ENCODE data around the gene DAAM1. TPM values are rescaled to one million over a fixed set of nuclear protein-coding genes. Genes with fewer than 3 reads are reported as not detected.

DAAM1 gene
- total RNA-seq, 1 experiment from 2014 or later: 43.8 TPM

- H3K9ac ChIP-seq (ENCODE audit: low read length): no peak overlapping the region
- H3K9me2 ChIP-seq (replicated peaks; ENCODE audit: insufficient read depth, low read length): no peaks in the 10 kb centered on the region
- H3K4me3 ChIP-seq (ENCODE audit: low read length): no peak overlapping the region
- H3K4me1 ChIP-seq (ENCODE audit: low read length): peaks cover 4% of the 10 kb centered on the region
- H3K4me2 ChIP-seq (ENCODE audit: low read depth, low read length, poor library complexity, severe bottlenecking): no peak overlapping the region
- H3K36me3 ChIP-seq (ENCODE audit: insufficient read depth, low read length): no peaks in the 10 kb centered on the region
- H3K9me3 ChIP-seq (ENCODE audit: low read length): no peaks in the 10 kb centered on the region
- no peaks in the 10 kb centered on the region for H3K27me3 ChIP-seq (ENCODE audit: low read length)
- H3K27ac ChIP-seq (ENCODE audit: low read length): no peak overlapping the region
- no peaks in the 10 kb centered on the region for H3K79me2 ChIP-seq (ENCODE audit: low read length)
- no peaks in the 10 kb centered on the region for H4K20me1 ChIP-seq (ENCODE audit: insufficient read depth, low read depth, low read length)
- no peak for DNase-seq
- no peak overlapping the region for H2AFZ ChIP-seq (ENCODE audit: low read length)
These were observed 32.6 kb upstream of the DAAM1 start for GRCh38 chr14:59155886-59156285.

DNA sequence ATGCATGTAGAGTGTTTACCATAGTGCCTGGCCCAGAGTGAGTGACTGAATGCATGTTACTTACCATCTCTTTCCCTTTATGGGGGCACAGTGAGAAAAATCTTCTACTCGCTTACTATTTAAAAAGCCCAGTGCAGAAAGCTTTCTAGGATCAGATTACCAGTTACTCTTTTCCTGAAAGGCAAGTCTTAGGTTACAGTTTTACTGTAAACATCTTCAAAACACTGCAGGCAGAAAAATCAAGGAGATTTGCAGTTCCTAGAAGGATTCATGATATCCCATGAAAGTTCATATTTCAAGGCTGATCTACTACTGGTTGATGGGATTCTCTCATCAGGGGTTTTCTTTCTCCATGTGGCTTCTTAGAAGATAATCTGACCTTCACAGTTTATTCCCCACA is 29.3 kb upstream of the DAAM1 start:
- no peak for DNase-seq
- Histone ChIP-seq H2AFZ (ENCODE audit: low read length) (no peak overlapping the region), H3K4me3 (ENCODE audit: low read length) (no peak overlapping the region), H3K79me2 (ENCODE audit: low read length) (no peaks in the 10 kb centered on the region), H3K9me2 (replicated peaks; ENCODE audit: insufficient read depth, low read length) (no peaks in the 10 kb centered on the region), H4K20me1 (ENCODE audit: insufficient read depth, low read depth, low read length) (no peaks in the 10 kb centered on the region), H3K9ac (ENCODE audit: low read length) (no peak overlapping the region), H3K4me2 (ENCODE audit: low read depth, low read length, poor library complexity, severe bottlenecking) (no peak overlapping the region), H3K9me3 (ENCODE audit: low read length) (no peaks in the 10 kb centered on the region), H3K4me1 (ENCODE audit: low read length) (peaks cover 13% of the 10 kb centered on the region), H3K36me3 (ENCODE audit: insufficient read depth, low read length) (no peaks in the 10 kb centered on the region), H3K27ac (ENCODE audit: low read length) (no peak overlapping the region), H3K27me3 (ENCODE audit: low read length) (no peaks in the 10 kb centered on the region)

DNA sequence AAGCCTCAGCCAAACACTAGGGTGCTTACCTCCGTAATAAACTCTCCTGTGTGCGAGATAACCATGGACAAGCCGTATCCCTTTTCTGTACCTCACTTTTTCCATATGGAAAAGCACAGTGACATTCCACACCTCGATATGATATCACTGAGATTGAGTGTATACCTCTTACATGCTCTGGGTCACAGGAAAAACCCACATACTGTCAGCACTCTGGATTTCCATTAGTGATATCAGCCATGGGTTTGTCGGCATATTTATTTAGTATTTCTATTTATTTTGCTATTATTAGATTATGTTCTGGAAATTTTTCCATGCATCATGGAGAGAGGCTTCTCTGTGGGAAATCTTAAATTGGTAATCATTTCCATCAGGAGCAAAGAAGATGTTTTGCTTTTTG is 28.0 kb upstream of the DAAM1 start:
- no peaks in the 10 kb centered on the region for H3K27me3 ChIP-seq (ENCODE audit: low read length)
- H3K36me3 ChIP-seq (ENCODE audit: insufficient read depth, low read length): no peaks in the 10 kb centered on the region
- no peak overlapping the region for H2AFZ ChIP-seq (ENCODE audit: low read length)
- peaks cover 13% of the 10 kb centered on the region for H3K4me1 ChIP-seq (ENCODE audit: low read length)
- no peaks in the 10 kb centered on the region for H3K9me2 ChIP-seq (replicated peaks; ENCODE audit: insufficient read depth, low read length)
- H3K4me2 ChIP-seq (ENCODE audit: low read depth, low read length, poor library complexity, severe bottlenecking): no peak overlapping the region
- no peaks in the 10 kb centered on the region for H3K79me2 ChIP-seq (ENCODE audit: low read length)
- H3K4me3 ChIP-seq (ENCODE audit: low read length): no peak overlapping the region
- no peak overlapping the region for H3K27ac ChIP-seq (ENCODE audit: low read length)
- no peaks in the 10 kb centered on the region for H3K9me3 ChIP-seq (ENCODE audit: low read length)
- no peak for DNase-seq
- H4K20me1 ChIP-seq (ENCODE audit: insufficient read depth, low read depth, low read length): no peaks in the 10 kb centered on the region
- H3K9ac ChIP-seq (ENCODE audit: low read length): no peak overlapping the region

DNA sequence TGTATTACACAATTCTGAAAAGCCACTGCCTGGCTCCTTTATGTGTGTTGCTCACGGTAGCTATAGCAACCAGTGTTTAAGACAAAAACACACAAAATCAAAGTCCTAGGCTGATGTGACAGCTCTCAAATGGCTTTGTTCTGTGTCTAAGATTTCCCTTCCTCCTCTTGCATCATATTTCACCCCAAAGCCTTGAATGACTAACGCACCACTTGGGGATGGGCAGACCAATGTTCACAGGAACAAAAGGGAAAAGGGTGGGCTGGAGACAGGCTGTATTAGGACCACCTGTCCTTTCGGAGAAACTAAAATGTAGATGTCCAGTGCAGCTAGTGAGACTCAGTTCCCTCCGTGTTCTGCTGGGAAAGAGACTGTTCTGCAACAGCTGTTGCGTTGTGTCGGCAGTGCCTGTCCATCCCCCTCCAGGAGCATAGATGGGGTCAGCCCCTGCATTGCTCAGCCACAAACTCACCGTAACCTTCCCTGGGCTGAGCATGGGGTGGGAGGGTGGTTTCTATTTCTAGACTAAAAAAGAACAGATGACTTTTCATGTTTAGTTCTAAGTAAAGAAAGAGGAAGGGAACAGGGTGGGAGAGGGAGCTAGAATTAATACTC is 26.8 kb upstream of the DAAM1 start:
- Histone ChIP-seq H3K4me3 (ENCODE audit: low read length) (no peak overlapping the region), H3K4me1 (ENCODE audit: low read length) (peaks cover 13% of the 10 kb centered on the region), H4K20me1 (ENCODE audit: insufficient read depth, low read depth, low read length) (no peaks in the 10 kb centered on the region), H3K27ac (ENCODE audit: low read length) (no peak overlapping the region), H3K4me2 (ENCODE audit: low read depth, low read length, poor library complexity, severe bottlenecking) (no peak overlapping the region), H3K9me3 (ENCODE audit: low read length) (no peaks in the 10 kb centered on the region), H3K36me3 (ENCODE audit: insufficient read depth, low read length) (no peaks in the 10 kb centered on the region), H2AFZ (ENCODE audit: low read length) (no peak overlapping the region), H3K79me2 (ENCODE audit: low read length) (no peaks in the 10 kb centered on the region), H3K9me2 (replicated peaks; ENCODE audit: insufficient read depth, low read length) (no peaks in the 10 kb centered on the region), H3K9ac (ENCODE audit: low read length) (no peak overlapping the region), H3K27me3 (ENCODE audit: low read length) (no peaks in the 10 kb centered on the region)
- DNase-seq: no peak

- Histone ChIP-seq H2AFZ (ENCODE audit: low read length) (no peak overlapping the region), H3K4me1 (ENCODE audit: low read length) (peaks cover 13% of the 10 kb centered on the region), H3K27ac (ENCODE audit: low read length) (no peak overlapping the region)
These were observed 22.2 kb upstream of the DAAM1 start for GRCh38 chr14:59166258-59166657.

DNA sequence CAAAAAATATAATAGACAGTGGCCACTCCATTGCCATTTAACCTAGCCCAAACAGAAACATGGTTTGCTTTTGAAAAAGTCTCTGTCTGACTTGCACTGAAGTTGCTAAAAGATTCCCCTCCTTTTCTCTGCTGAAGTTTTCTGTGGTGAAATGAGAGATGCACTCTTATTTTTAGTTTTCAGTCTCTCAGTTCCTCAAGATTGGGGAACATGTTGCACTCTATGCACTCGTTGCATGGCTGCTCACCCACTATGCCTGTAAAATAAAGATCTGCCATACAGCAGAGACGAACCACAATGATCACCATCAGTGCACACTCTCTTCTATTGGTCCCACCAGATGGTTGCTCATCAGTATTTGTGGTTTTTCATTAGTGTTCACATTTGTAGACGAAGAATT is 13.1 kb upstream of the DAAM1 start:
- H3K27ac ChIP-seq (ENCODE audit: low read length): no peak overlapping the region
- no peaks in the 10 kb centered on the region for H3K9me3 ChIP-seq (ENCODE audit: low read length)
- no peak overlapping the region for H3K4me3 ChIP-seq (ENCODE audit: low read length)
- H3K36me3 ChIP-seq (ENCODE audit: insufficient read depth, low read length): no peaks in the 10 kb centered on the region
- H4K20me1 ChIP-seq (ENCODE audit: insufficient read depth, low read depth, low read length): no peaks in the 10 kb centered on the region
- H3K4me2 ChIP-seq (ENCODE audit: low read depth, low read length, poor library complexity, severe bottlenecking): no peak overlapping the region
- H3K9me2 ChIP-seq (replicated peaks; ENCODE audit: insufficient read depth, low read length): no peaks in the 10 kb centered on the region
- no peak for DNase-seq
- no peaks in the 10 kb centered on the region for H3K27me3 ChIP-seq (ENCODE audit: low read length)
- peaks cover 3% of the 10 kb centered on the region; the same call in 1 of the 2 replicates for H3K4me1 ChIP-seq (ENCODE audit: low read length)
- no peak overlapping the region for H3K9ac ChIP-seq (ENCODE audit: low read length)
- no peak overlapping the region for H2AFZ ChIP-seq (ENCODE audit: low read length)
- H3K79me2 ChIP-seq (ENCODE audit: low read length): no peaks in the 10 kb centered on the region

More at GRCh38 chr14:59166258-59166657, 22.2 kb upstream of the DAAM1 start:
- Histone ChIP-seq H3K4me3 (ENCODE audit: low read length) (no peak overlapping the region), H3K9ac (ENCODE audit: low read length) (no peak overlapping the region), H3K27me3 (ENCODE audit: low read length) (no peaks in the 10 kb centered on the region), H3K9me2 (replicated peaks; ENCODE audit: insufficient read depth, low read length) (no peaks in the 10 kb centered on the region), H3K9me3 (ENCODE audit: low read length) (no peaks in the 10 kb centered on the region), H4K20me1 (ENCODE audit: insufficient read depth, low read depth, low read length) (no peaks in the 10 kb centered on the region), H3K79me2 (ENCODE audit: low read length) (no peaks in the 10 kb centered on the region), H3K4me2 (ENCODE audit: low read depth, low read length, poor library complexity, severe bottlenecking) (no peak overlapping the region), H3K36me3 (ENCODE audit: insufficient read depth, low read length) (no peaks in the 10 kb centered on the region)
- DNase-seq: no peak

DNA sequence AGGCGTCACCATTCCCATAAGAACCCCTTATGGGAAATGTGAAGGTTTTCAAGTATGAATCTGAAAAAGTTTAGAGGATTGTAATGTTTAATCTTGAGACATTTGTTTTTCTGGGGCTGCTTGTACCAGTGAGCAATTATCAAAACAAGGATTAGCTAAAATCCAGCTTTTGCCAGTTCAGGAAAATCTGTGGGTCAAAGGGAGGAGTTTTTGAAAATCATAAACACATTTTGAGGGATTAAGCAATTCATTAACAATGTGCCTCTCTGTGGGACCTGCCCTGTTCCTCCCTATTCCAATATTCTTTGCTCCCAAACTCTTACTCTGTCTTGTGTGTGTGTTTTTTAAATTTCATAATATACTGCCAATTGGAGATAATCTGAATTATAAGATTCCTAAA is 11.7 kb upstream of the DAAM1 start:
- Histone ChIP-seq H3K4me1 (ENCODE audit: low read length) (peaks cover 3% of the 10 kb centered on the region; the same call in 1 of the 2 replicates), H3K4me3 (ENCODE audit: low read length) (no peak overlapping the region), H4K20me1 (ENCODE audit: insufficient read depth, low read depth, low read length) (no peaks in the 10 kb centered on the region), H3K9me3 (ENCODE audit: low read length) (no peaks in the 10 kb centered on the region), H3K9ac (ENCODE audit: low read length) (no peak overlapping the region), H3K9me2 (replicated peaks; ENCODE audit: insufficient read depth, low read length) (no peaks in the 10 kb centered on the region), H3K27me3 (ENCODE audit: low read length) (no peaks in the 10 kb centered on the region), H3K27ac (ENCODE audit: low read length) (no peak overlapping the region), H3K4me2 (ENCODE audit: low read depth, low read length, poor library complexity, severe bottlenecking) (no peak overlapping the region), H2AFZ (ENCODE audit: low read length) (no peak overlapping the region), H3K79me2 (ENCODE audit: low read length) (no peaks in the 10 kb centered on the region), H3K36me3 (ENCODE audit: insufficient read depth, low read length) (no peaks in the 10 kb centered on the region)
- DNase-seq: no peak

GRCh38 chr14:59177262-59177661 is 11.2 kb upstream of the DAAM1 start:
- no peaks in the 10 kb centered on the region for H3K79me2 ChIP-seq (ENCODE audit: low read length)
- DNase-seq: no peak
- H3K4me3 ChIP-seq (ENCODE audit: low read length): no peak overlapping the region
- H3K4me2 ChIP-seq (ENCODE audit: low read depth, low read length, poor library complexity, severe bottlenecking): no peak overlapping the region
- peaks cover 3% of the 10 kb centered on the region; the same call in 1 of the 2 replicates for H3K4me1 ChIP-seq (ENCODE audit: low read length)
- no peak overlapping the region for H2AFZ ChIP-seq (ENCODE audit: low read length)
- H4K20me1 ChIP-seq (ENCODE audit: insufficient read depth, low read depth, low read length): no peaks in the 10 kb centered on the region
- H3K27me3 ChIP-seq (ENCODE audit: low read length): no peaks in the 10 kb centered on the region
- no peak overlapping the region for H3K27ac ChIP-seq (ENCODE audit: low read length)
- no peaks in the 10 kb centered on the region for H3K9me2 ChIP-seq (replicated peaks; ENCODE audit: insufficient read depth, low read length)
- no peak overlapping the region for H3K9ac ChIP-seq (ENCODE audit: low read length)
- H3K36me3 ChIP-seq (ENCODE audit: insufficient read depth, low read length): no peaks in the 10 kb centered on the region
- no peaks in the 10 kb centered on the region for H3K9me3 ChIP-seq (ENCODE audit: low read length)
